HG03196 (cell line): Measurements from ENCODE around the gene COQ2.

Experiments used
- ATAC-seq: cut with Tn5 transposase; IDR thresholded peaks from one replicate; pipeline ENCODE4 v1.9.1; 2021; ENCODE audit not compliant: unreplicated experiment

COQ2 gene

DNA sequence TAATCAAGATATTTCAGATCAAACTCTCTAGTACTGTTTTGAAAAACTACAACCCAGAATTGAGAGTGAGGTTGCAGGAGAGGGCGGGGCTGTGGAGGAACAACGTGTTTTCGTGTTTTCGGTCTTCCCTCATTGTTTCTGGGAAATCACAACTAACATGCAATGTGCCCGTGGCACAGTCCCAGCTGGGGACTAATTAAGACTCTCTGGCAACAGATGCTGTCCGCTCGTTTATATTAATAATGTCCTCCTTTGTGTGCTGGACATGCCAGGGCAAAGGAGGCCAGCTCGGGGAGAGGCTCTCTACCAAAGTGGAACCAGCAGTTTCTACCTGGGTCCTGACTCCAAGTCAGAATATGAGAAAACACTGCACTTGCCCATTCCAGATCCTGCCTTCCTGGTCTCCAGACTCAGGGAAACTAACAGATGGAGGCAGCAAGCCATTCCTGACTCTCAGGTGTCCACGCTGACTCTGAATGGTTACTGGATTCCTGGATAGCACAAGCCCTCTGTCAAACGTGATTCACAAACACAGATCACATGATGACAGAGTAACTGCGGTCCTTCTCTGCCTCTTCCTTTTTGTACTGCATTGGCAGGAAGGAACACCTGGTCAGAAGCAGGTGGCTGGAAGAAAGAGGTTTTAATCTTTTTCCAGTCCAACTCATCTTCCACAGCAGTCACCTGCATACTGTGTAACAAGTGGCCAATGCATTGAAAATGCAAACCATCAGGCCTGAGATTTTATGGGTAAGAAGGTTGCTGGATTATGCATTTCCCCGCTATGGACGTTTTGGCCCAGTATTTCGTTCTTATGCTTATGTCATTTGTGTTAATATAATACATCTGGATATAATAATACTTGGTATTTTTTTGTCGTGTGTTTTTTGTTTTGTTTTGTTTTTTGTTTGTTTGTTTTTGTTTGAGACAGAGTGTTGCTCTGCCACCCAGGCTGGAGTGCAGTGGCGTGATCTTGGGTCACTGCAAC lies 65.0 kb downstream of the COQ2 start:
- ATAC-seq: no peak

DNA sequence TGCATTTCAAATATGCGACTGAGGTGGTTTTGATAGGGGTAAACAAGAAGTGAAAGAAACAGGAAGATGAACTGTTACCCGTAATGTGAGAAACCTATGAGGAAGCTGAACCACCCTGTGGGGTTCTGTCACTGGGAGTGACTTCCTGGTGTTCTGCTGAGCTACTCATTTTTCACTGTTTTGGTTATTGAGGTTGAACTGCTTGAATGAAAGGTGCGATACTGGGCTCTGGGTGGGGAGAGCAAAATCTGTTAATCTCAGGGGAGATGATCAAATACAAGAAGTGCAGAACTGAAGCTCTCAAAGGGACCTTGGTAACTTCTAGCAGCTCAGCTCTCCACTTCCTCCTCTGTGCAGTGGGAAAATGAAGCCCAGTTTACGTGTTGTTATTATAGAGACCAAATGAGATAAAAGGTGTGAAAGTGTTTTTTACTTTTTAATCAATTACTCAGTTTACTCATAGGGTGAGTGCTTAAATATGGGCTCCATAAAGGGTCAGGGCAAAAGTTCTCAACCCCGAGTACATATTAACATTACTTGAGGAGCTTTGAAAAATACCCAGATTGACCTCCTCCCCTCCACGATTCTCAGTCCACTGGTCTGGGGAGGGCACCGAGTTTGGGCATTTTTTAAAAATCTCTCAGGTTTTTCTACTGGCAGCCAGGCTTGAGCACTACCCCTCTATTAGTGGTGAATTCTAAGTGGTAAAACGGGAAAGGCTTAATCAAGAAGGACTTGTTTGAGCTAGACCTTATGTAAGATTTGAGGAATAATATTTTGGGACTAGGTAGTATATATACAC lies 66.7 kb downstream of the COQ2 start:
- ATAC-seq: peak; percentile 72

DNA sequence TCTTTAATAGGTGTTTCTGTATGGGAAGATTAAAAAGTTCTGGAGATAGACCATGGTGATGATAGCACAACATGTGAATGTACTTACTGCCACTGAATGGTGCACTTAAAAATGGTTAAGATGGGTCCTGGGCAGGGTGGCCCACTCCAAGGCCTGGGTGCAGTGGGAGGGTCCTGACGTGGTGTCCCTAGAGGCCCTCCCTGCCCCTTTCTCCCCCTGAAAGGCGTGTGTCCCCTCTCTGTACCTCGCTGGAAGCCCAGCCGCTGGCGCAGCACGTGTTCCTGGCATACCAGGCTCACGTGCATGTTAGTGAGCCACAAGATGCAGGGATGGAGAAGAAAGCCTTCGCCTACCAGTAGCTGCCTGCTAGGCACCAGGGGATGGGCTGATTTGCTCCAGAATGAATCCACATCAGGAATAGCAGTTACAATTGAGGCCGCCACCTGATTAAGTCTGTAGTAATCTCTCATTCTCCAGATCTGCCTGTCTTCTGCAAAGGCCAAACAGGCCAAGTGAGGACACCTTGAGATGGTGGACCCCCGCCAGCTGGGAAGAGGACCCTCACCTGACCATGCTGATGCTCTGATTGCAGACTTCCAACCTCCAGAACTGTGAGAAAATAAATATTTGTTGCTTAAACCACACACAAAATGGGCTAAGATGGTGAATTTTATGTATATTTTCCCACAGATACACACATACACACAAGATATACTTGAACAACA lies 67.5 kb downstream of the COQ2 start:
- ATAC-seq: no peak

- no peak for ATAC-seq
Measured at GRCh38 chr4:83214079-83214478, 70.5 kb downstream of the COQ2 start.
